Chondrocyte (in vitro differentiated cells): ENCODE data around the gene ESYT2. TPM values are rescaled to one million over a fixed set of nuclear protein-coding genes. Genes with fewer than 3 reads are reported as not detected.
"Not testable (repeated sequence)": the region's sequence is repeated elsewhere in the genome, so short reads cannot be mapped to it uniquely, and the experiment has no call there.

Experiments
- DNase-seq: peaks from one replicate; pipeline ENCODE4 v3.0.0; 2021; ENCODE audit warnings: mixed read lengths, low spot score
- H3K27ac Mint-ChIP-seq: one replicate; pipeline ENCODE4 v1.8.0; 2021; ENCODE audit warnings: mild to moderate bottlenecking, moderate library complexity, mixed read lengths; ENCODE audit not compliant: unreplicated experiment
- H3K27me3 Mint-ChIP-seq: 2 replicates; pipeline ENCODE4 v1.8.0; 2021; ENCODE audit warnings: low read depth, mixed read lengths
- H3K36me3 Mint-ChIP-seq: 2 replicates; pipeline ENCODE4 v1.8.0; 2021; ENCODE audit warnings: low read depth, mixed read lengths
- H3K4me1 Mint-ChIP-seq: 2 replicates; pipeline ENCODE4 v1.8.0; 2021; ENCODE audit warnings: low read depth, mild to moderate bottlenecking, mixed read lengths
- H3K4me3 Mint-ChIP-seq: one replicate; pipeline ENCODE4 v1.8.0; 2021; ENCODE audit warnings: mild to moderate bottlenecking, moderate library complexity, mixed read lengths; ENCODE audit not compliant: unreplicated experiment
- H3K9me3 Mint-ChIP-seq: 2 replicates; pipeline ENCODE4 v1.8.0; 2021; ENCODE audit warnings: low read depth, mixed read lengths
- long read RNA-seq: library from polyadenylated mRNA; stranded (forward); transcript quantifications from one replicate; pipeline ENCODE4 v2.0.0, GENCODE V29; 2021
- total RNA-seq: library from RNA; stranded (reverse); gene quantifications from 3 replicates; pipeline ENCODE4 v1.2.1, GENCODE V29; 2021
- TF ChIP-seq, protein P1 (sequence below): fragments of 200-600 bp; sonication (generic); IDR thresholded peaks from 2 replicates; pipeline ENCODE4 v1.5.0; 2021; ENCODE audit warnings: antibody characterized with exemption, mild to moderate bottlenecking, moderate library complexity

The ESYT2 gene, protein sequence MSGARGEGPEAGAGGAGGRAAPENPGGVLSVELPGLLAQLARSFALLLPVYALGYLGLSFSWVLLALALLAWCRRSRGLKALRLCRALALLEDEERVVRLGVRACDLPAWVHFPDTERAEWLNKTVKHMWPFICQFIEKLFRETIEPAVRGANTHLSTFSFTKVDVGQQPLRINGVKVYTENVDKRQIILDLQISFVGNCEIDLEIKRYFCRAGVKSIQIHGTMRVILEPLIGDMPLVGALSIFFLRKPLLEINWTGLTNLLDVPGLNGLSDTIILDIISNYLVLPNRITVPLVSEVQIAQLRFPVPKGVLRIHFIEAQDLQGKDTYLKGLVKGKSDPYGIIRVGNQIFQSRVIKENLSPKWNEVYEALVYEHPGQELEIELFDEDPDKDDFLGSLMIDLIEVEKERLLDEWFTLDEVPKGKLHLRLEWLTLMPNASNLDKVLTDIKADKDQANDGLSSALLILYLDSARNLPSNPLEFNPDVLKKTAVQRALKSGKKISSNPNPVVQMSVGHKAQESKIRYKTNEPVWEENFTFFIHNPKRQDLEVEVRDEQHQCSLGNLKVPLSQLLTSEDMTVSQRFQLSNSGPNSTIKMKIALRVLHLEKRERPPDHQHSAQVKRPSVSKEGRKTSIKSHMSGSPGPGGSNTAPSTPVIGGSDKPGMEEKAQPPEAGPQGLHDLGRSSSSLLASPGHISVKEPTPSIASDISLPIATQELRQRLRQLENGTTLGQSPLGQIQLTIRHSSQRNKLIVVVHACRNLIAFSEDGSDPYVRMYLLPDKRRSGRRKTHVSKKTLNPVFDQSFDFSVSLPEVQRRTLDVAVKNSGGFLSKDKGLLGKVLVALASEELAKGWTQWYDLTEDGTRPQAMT
- 87.4 to 108 TPM (median 104 TPM) in 3 replicates for total RNA-seq
- long read RNA-seq, full-length matches to known transcripts = 257 of 310 reads
- long read RNA-seq, partial matches to known transcripts = 13 of 310 reads
- long read RNA-seq, other reads (novel, unspliced or antisense) = 40 of 310 reads

GRCh38 chr7:158829342-158830210, at the start of gene ESYT2:
Gene ESYT2 (minus strand): TSS chr7:158829509. CDS start chr7:158829418, 91 bp downstream.
- TF ChIP-seq, protein P1, sequence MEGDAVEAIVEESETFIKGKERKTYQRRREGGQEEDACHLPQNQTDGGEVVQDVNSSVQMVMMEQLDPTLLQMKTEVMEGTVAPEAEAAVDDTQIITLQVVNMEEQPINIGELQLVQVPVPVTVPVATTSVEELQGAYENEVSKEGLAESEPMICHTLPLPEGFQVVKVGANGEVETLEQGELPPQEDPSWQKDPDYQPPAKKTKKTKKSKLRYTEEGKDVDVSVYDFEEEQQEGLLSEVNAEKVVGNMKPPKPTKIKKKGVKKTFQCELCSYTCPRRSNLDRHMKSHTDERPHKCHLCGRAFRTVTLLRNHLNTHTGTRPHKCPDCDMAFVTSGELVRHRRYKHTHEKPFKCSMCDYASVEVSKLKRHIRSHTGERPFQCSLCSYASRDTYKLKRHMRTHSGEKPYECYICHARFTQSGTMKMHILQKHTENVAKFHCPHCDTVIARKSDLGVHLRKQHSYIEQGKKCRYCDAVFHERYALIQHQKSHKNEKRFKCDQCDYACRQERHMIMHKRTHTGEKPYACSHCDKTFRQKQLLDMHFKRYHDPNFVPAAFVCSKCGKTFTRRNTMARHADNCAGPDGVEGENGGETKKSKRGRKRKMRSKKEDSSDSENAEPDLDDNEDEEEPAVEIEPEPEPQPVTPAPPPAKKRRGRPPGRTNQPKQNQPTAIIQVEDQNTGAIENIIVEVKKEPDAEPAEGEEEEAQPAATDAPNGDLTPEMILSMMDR = peak; percentile 61
- Mint-ChIP-seq H3K4me1 (peaks cover 30% of the 10 kb centered on the region), H3K4me3 (peak within 1 kb of the TSS; percentile 87), H3K27ac (peak within 1 kb of the TSS; percentile 96), H3K9me3 (no peaks in the 10 kb centered on the region), H3K27me3 (no peaks in the 10 kb centered on the region), H3K36me3 (peaks cover 3% of the 10 kb centered on the region)
- peak; percentile 100 for DNase-seq

GRCh38 chr7:158878151-158879079, 49.1 kb upstream of the ESYT2 start:
- H3K27ac Mint-ChIP-seq, H3K27me3 Mint-ChIP-seq, H3K4me3 Mint-ChIP-seq, H3K9me3 Mint-ChIP-seq, DNase-seq, H3K4me1 Mint-ChIP-seq: not testable (repeated sequence)
- peaks cover 30% of the 10 kb centered on the region for H3K36me3 Mint-ChIP-seq

DNA sequence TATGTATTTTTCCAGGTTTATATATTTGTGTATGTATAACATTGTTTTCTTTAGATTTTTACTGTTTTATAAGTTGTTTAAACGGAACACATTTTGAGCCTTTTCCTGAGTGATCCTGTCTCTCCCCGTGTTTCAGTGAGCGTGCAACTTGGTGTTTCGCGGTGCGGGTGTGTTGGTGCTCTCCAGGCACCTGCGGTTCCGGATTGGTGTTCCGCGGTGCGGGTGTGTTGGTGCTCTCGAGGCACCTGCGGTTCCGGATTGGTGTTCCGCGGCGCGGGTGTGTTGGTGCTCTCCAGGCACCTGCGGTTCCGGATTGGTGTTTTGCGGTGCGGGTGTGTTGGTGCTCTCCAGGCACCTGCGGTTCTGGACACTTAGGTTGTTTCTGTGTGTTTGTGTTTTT, 47.7 kb upstream of the ESYT2 start:
- DNase-seq = no peak
- no peak overlapping the region for H3K27ac Mint-ChIP-seq
- TF ChIP-seq, protein P1 = no peak
- H3K27me3 Mint-ChIP-seq = no peaks in the 10 kb centered on the region
- H3K4me3 Mint-ChIP-seq = no peak overlapping the region
- H3K36me3 Mint-ChIP-seq = peaks cover 29% of the 10 kb centered on the region
- H3K9me3 Mint-ChIP-seq = no peaks in the 10 kb centered on the region
- H3K4me1 Mint-ChIP-seq = no peaks in the 10 kb centered on the region

- TF ChIP-seq, protein P1 = no peak
Measured at GRCh38 chr7:158869876-158870275, 40.6 kb upstream of the ESYT2 start.

More at GRCh38 chr7:158869876-158870275, 40.6 kb upstream of the ESYT2 start:
- no peaks in the 10 kb centered on the region for H3K27me3 Mint-ChIP-seq
- peaks cover 6% of the 10 kb centered on the region for H3K4me1 Mint-ChIP-seq
- no peak overlapping the region for H3K4me3 Mint-ChIP-seq
- peaks cover 13% of the 10 kb centered on the region for H3K36me3 Mint-ChIP-seq
- H3K27ac Mint-ChIP-seq = no peak overlapping the region
- no peaks in the 10 kb centered on the region for H3K9me3 Mint-ChIP-seq
- DNase-seq = no peak
